Heart left ventricle (tissue), 16 donors: ENCODE results near the gene PUS7L. TPM values are rescaled to one million over a fixed set of nuclear protein-coding genes. Genes with fewer than 3 reads are reported as not detected.

Experiments
- ATAC-seq, 4 donors: fragments of 200-7000 bp; cut with Tn5 transposase; one replicate each; pipeline ENCODE4 v1.9.1; 2020 to 2022; ENCODE audit warnings: moderate library complexity in 4 of 4, mild to moderate bottlenecking in 3 of 4, moderate number of reproducible peaks in 1 of 4
- DNase-seq, 5 donors: peaks; one replicate each; pipeline ENCODE4 v3.0.0-alpha.2; 2020
- H3K27ac ChIP-seq, 12 donors: fragments of 200-600 bp; sonication (generic) in 4 of 12; one replicate each; pipeline versions ENCODE4 v1.5.0 to v1.8.0; 2016 to 2022; ENCODE audit warnings: mild to moderate bottlenecking in 2 of 12
- H3K27me3 ChIP-seq, 9 donors: fragments of 200-600 bp; sonication (generic) in 2 of 9; one replicate each; pipeline versions ENCODE4 v1.5.1 to v1.8.0; 2016 to 2022; ENCODE audit warnings: mild to moderate bottlenecking in 3 of 9
- H3K36me3 ChIP-seq, 9 donors: fragments of 200-600 bp; sonication (generic) in 2 of 9; one replicate each; pipeline versions ENCODE4 v1.5.0 to v1.8.0; 2018 to 2022; ENCODE audit warnings: mild to moderate bottlenecking in 2 of 9
- H3K4me1 ChIP-seq, 12 donors: fragments of 200-600 bp; sonication (generic) in 4 of 12; one replicate each; pipeline versions ENCODE4 v1.5.0 to v1.8.0; 2016 to 2022; ENCODE audit warnings: mild to moderate bottlenecking in 3 of 12
- H3K4me3 ChIP-seq, 12 donors: fragments of 200-600 bp; sonication (generic) in 4 of 12; one replicate each; pipeline versions ENCODE4 v1.5.0 to v1.8.0; 2017 to 2022; ENCODE audit warnings: mild to moderate bottlenecking in 9 of 12, moderate library complexity in 4 of 12
- H3K9me3 ChIP-seq, 12 donors: fragments of 200-600 bp; sonication (generic) in 4 of 12; one replicate each; pipeline versions ENCODE4 v1.5.0 to v1.8.0; 2016 to 2022; ENCODE audit warnings: mild to moderate bottlenecking in 1 of 12
- CTCF ChIP-seq, 12 donors: fragments of 200-600 bp; sonication (generic) in 4 of 12; IDR thresholded peaks; one replicate each; pipeline versions ENCODE4 v1.5.0 to v1.8.0; 2018 to 2022; ENCODE audit warnings: antibody characterized with exemption in 12 of 12, mild to moderate bottlenecking in 5 of 12
- POLR2A ChIP-seq, 2 donors: fragments of 450-650 bp; IDR thresholded peaks; one replicate each; pipeline ENCODE4 v1.6.1; 2017; ENCODE audit warnings: antibody characterized with exemption in 2 of 2, mild to moderate bottlenecking in 2 of 2, moderate library complexity in 2 of 2
- WGBS, 4 donors: extraction: QIAGEN DNeasy Blood & Tissue Kit in 2 of 4; methylation state at CpG; one replicate each; pipeline versions ENCODE4 v1.1.5 to v1.1.7; 2013 to 2018; 5-methylcytosine and 5-hydroxymethylcytosine counted together
- intact Hi-C, 10 donors: fragments of 100-400 bp; cut with DNase I; formaldehyde crosslinking; loops; one replicate each; pipeline versions ENCODE4 v1.11.1 to v1.14.2; 2022
- polyA plus RNA-seq, 2 donors: library from polyadenylated mRNA; stranded (reverse); fragments of 200-250 nt; gene quantifications; one replicate each; pipeline ENCODE4 v1.2.3, GENCODE V29; 2013
- total RNA-seq, 9 donors: library from RNA; depleted of rRNA in 2 of 9; stranded (reverse); fragments of >200 nt in 2 of 9; fragmentation: NEBNext Ultra II Directional in 3 of 9; extraction: Animal tissue kit (Norgen Biotek cat#: 25700) in 3 of 9; gene quantifications; one replicate each; pipeline versions ENCODE4 v1.1.0 to v1.2.4, GENCODE V29; 2016 to 2023
- donor health status: ischemic (EF 13 %, LVEDD 7.1; RV severe dilation, severe dysfunction).
- donor health status: healthy with polysubstance abuse.
- donor health status: DM: no; HTN: yes; CAD: no.
- donor health status: DM: no; HTN: no; CAD: no.
- donor health status: ischemic (EF 25% LVEDD 6.9; RV normal size, moderate dysfunction).
- donor health status: ischemic (EF 25% LVEDD 5.7; RV mildly dilated, moderate dysfunction).
- donor health status: healthy.
- donor health status: DM: yes; HTN: yes; CAD: no.
- donor health status: ischemic (EF 35%, LVEDD 5.7; RV mildly dilated, moderate dysfunction).
- donor health status: nonischemic (EF 11% LVEDD 7.7; RV severe dilation, severe dysfunction).
- donor health status: DM: yes; HTN: yes; CAD: no.
- donor health status: PGD.
- donor health status: ischemic (EF 29% LVEDD 5.4; RV normal size, mild dysfunction).
- donor health status: nonischemic (EF 23%, LVEDD 6.1; RV moderate dilation, normal function).

The PUS7L gene
- total and polyA plus RNA-seq, 11 donors = 0.80 to 7.6 (median 5.1) TPM

DNA sequence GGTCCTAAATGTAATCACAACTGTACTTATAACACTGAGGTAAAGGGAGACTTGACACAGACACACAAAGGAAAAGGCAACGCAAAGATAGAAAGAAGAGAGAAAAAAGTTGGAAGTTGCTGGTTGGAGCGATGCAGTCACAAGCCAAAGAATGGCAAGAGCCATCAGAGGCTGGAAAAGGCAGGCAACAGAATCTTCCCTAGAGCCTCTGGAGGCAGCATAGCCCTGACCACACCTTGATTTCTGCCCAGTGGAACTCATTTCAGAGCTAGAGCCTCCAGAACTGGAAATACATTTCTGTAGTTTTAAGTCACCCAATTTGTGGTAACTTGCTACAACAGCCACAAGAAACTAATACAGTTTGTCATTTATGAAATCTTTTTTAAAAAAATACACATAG is 89.2 kb downstream of the PUS7L start:
- WGBS, 4 donors = 81 to 86% (median 83%) methylated on average over 2 of the region's 2 CpGs
- Histone ChIP-seq H3K27ac (no peak overlapping the region), H3K36me3 (no peaks in the 10 kb centered on the region), H3K4me3 (no peak overlapping the region), H3K4me1 (no peaks in the 10 kb centered on the region), H3K27me3 (no peaks in the 10 kb centered on the region), H3K9me3 (no peaks in the 10 kb centered on the region)
- TF ChIP-seq POLR2A (IDR thresholded peaks at IDR 0.05) = no peak
- TF ChIP-seq CTCF (IDR thresholded peaks at IDR 0.05) = no peak
- intact Hi-C loops = no loop called here
- no peak for ATAC-seq
- no peak for DNase-seq

Other genes with a start within 250 kb of the PUS7L start
- under 1 TPM in 1 of 9 donors, not detected in 8; 0.05 TPM for gene ADAMTS20, start 206.6 kb downstream of the PUS7L start, total RNA-seq
- not detected for gene ADAMTS20, start 206.6 kb downstream of the PUS7L start, polyA plus RNA-seq
- gene IRAK4, start 161 bp upstream of the PUS7L start, total RNA-seq = 10 to 100 TPM in 1 of 9 donors, 1 to 10 TPM in 8; 3.6 to 14.4 (median 5.1) TPM
- 1 to 10 TPM; 3.3 to 4.8 TPM for gene IRAK4, start 161 bp upstream of the PUS7L start, polyA plus RNA-seq
- gene TWF1, start 47.5 kb upstream of the PUS7L start, total RNA-seq = 10 to 100 TPM in 7 of 9 donors, 1 to 10 TPM in 2; 9.3 to 34.6 (median 10.7) TPM
- gene TWF1, start 47.5 kb upstream of the PUS7L start, polyA plus RNA-seq = 10 to 100 TPM in 1 of 2 donors, 1 to 10 TPM in 1; 8.3 to 12.3 TPM
- gene TMEM117, start 77.3 kb upstream of the PUS7L start, total RNA-seq = 10 to 100 TPM in 1 of 9 donors, 1 to 10 TPM in 8; 5.7 to 13.5 (median 7.8) TPM
- 1 to 10 TPM; 3.7 to 6.9 TPM for gene TMEM117, start 77.3 kb upstream of the PUS7L start, polyA plus RNA-seq